Sigmoid colon (tissue), 7 donors: ENCODE results near the gene GTF2I. TPM values are rescaled to one million over a fixed set of nuclear protein-coding genes. Genes with fewer than 3 reads are reported as not detected.
"Not testable (repeated sequence)": the region's sequence is repeated elsewhere in the genome, so short reads cannot be mapped to it uniquely, and the experiment has no call there.

Experiments
- DNase-seq: peaks from one replicate; pipeline ENCODE4 v3.0.0-alpha.2; 2019
- H3K27ac ChIP-seq, 4 donors: fragments of 200-600 bp; sonication (generic); one replicate each; pipeline ENCODE4 v1.5.1; 2016 to 2019; ENCODE audit warnings: mild to moderate bottlenecking in 1 of 4
- H3K27me3 ChIP-seq, 3 donors: fragments of 200-600 bp; sonication (generic); one replicate each; pipeline ENCODE4 v1.5.1; 2019; ENCODE audit warnings: mild to moderate bottlenecking in 1 of 3
- H3K36me3 ChIP-seq, 4 donors: fragments of 200-600 bp; sonication (generic); one replicate each; pipeline ENCODE4 v1.5.1; 2016 to 2019
- H3K4me1 ChIP-seq, 4 donors: fragments of 200-600 bp; sonication (generic); one replicate each; pipeline ENCODE4 v1.5.1; 2017 to 2019
- H3K4me3 ChIP-seq, 4 donors: fragments of 200-600 bp; sonication (generic); one replicate each; pipeline ENCODE4 v1.5.1; 2017 to 2019; ENCODE audit warnings: mild to moderate bottlenecking in 2 of 4, moderate library complexity in 1 of 4
- H3K9me3 ChIP-seq, 4 donors: fragments of 200-600 bp in 3 of 4; sonication (generic) in 3 of 4; one replicate each; pipeline versions ENCODE4 v1.5.1 to v1.6.1; 2013 to 2019
- EP300 ChIP-seq, 4 donors: sonication (generic); formaldehyde crosslinking; IDR thresholded peaks; one replicate each; pipeline ENCODE4 v1.6.1; 2017; ENCODE audit warnings: antibody characterized with exemption in 4 of 4
- POLR2A ChIP-seq, 2 donors: fragments of 450-650 bp; IDR thresholded peaks; one replicate each; pipeline ENCODE4 v1.6.1; 2016; ENCODE audit warnings: antibody characterized with exemption in 2 of 2, mild to moderate bottlenecking in 2 of 2, moderate library complexity in 2 of 2
- POLR2AphosphoS5 ChIP-seq, 4 donors: sonication (generic); formaldehyde crosslinking; IDR thresholded peaks; one replicate each; pipeline ENCODE4 v1.6.1; 2017; ENCODE audit warnings: antibody characterized with exemption in 4 of 4
- WGBS, 2 donors: extraction: QIAGEN DNeasy Blood & Tissue Kit; methylation state at CpG; one replicate each; pipeline ENCODE4 v1.1.7; 2013; 5-methylcytosine and 5-hydroxymethylcytosine counted together
- intact Hi-C: fragments of 100-400 bp; cut with DNase I; formaldehyde crosslinking; loops from one replicate; pipeline ENCODE4 v1.15.1; 2023
- polyA plus RNA-seq, 3 donors: library from polyadenylated mRNA; stranded (reverse); fragments of 200-250 nt; gene quantifications; one replicate each; pipeline ENCODE4 v1.2.3, GENCODE V29; 2013
- total RNA-seq, 4 donors: library from RNA; depleted of rRNA; stranded (reverse); fragments of >200 nt; gene quantifications; one replicate each; pipeline ENCODE4 v1.1.0, GENCODE V29; 2016
- TF ChIP-seq, protein P1 (sequence below), 4 experiments: fragments of 450-650 bp in 3 of 4; fragments of 200-600 bp in 1 of 4; IDR thresholded peaks; one replicate each; pipeline ENCODE4 v1.5.1; 2016 to 2019; ENCODE audit warnings: antibody characterized with exemption in 4 of 4, mild to moderate bottlenecking in 3 of 4, moderate library complexity in 2 of 4
- donor health status: healthy with polysubstance abuse.
- donor health status: Bipolar disorder and iron deficiency.
- donor health status: healthy.

The GTF2I gene
- total and polyA plus RNA-seq, 7 donors: 9.6 to 181 (median 113) TPM

DNA sequence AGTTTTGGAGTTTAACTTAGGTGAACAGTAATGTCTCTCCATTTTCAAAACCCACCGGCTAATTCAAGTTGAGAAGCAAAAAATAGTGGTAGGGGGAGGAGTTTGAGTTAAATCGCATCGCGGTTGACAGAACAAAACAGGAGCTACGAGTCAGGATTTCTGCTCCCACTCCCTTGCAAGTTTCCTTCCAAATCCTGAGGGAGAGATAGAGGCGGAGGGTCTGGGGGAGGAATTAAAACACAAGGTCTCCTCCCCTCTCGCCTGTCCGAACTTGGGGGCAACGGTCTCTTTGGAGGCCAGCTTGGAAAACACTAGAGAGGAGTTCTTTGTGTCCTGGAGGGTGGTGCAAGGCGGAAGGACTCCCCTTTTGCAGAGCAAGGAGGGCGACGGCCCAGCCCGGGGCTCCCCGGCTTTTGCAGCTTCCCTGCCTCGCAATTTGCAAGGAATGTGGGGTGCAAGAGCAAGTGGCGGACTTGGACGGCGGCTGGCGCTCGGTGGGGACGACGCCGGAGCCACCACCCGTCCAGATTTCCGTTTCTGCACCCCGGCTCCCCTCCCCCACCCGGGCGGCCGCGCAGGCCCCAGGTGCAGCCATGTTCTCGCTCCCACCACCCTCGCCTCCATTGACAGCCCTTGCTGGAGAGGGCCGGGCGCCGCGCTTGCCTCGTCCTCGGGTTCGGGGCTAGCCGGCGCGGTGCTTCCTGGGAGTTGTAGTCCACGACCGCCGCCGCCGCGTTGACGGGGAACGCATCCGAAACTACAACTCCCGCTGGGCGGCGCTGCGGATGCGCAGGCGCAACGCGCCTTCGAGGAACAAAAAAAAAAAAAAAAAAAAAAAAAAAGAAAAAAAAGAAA is 454 bp upstream of the GTF2I start:
- intact Hi-C loops: loop anchor here (2.0 kb wide), 1 partner anchor 204 kb away; the partner anchor contains the start of gene GTF2IRD1

DNA sequence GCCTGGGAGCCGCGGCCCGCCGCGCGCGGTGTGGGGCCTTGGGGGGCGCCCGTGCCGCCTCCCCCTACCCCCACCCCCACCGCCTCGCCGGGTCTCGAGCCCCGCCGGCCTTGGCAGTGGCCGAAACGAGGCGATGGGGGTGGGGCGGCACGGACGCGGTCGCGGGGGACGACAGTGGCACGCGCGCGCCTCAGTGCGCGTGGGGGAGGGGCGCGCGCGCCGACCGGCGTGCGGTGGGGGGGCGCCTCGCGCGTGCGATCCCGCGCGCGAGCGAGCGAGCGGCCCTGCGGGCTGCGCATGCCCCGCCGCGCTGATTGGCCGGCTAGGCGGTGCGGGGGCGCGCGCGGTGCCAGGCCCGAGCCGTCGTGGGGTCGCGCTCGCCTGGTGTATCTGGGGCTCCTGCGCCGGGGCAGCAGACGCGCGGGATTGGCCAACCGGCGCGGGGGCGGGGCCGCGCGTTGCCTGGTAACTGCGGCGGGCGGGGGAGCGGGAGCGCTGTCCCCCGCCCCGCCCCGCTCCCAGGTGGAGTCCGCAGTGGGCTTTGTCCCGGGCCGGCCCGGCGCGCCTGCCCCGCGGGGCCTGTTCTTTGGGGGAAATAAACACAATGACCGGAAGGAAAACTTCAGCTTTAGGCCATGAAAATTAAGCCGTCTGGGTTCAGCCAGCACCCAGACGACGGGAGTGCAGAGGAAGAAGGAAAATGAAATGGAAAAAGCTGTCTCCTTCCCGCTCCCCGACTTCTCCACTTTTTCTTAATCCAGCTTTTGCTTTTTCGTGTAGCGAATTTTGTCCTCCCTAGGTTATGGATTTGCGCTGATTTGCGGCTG is 873 bp downstream of the GTF2I start:
- peak; percentile 96 for DNase-seq
- Histone ChIP-seq H3K9me3 (no peaks in the 10 kb centered on the region), H3K27me3 (no peaks in the 10 kb centered on the region), H3K36me3 (no peaks in the 10 kb centered on the region), H3K27ac (peak overlapping the region; percentile 99 to 100 (median 99)), H3K4me1 (peaks cover 0 to 57% (median 53%) of the 10 kb centered on the region in 4 donors), H3K4me3 (peak overlapping the region; percentile 81 to 100 (median 100))
- intact Hi-C loops: loop anchor here (2.0 kb wide), 1 partner anchor 52 kb away; no protein-coding TSS in a partner anchor
- TF ChIP-seq POLR2AphosphoS5 (IDR thresholded peaks at IDR 0.05) (peak in 2 of 4 donors; percentile 1 to 11), POLR2A (IDR thresholded peaks at IDR 0.05) (no peak)
- WGBS, 2 donors: 1 to 2% methylated on average over 108 of the region's 108 CpGs

More for the DNA sequence above, 454 bp upstream of the GTF2I start:
- Histone ChIP-seq H3K27ac (peak overlapping the region; percentile 99 to 100 (median 99)), H3K36me3 (no peaks in the 10 kb centered on the region), H3K9me3 (no peaks in the 10 kb centered on the region), H3K4me1 (peaks cover 0 to 49% (median 42%) of the 10 kb centered on the region in 4 donors), H3K27me3 (no peaks in the 10 kb centered on the region), H3K4me3 (peak overlapping the region; percentile 81 to 100 (median 100))
- TF ChIP-seq EP300 (IDR thresholded peaks at IDR 0.05) (peak in 1 of 4 donors; percentile 34), POLR2A (IDR thresholded peaks at IDR 0.05) (peak; percentile 52 to 53), POLR2AphosphoS5 (IDR thresholded peaks at IDR 0.05) (peak; percentile 73 to 90 (median 85))
- TF ChIP-seq, protein P1, sequence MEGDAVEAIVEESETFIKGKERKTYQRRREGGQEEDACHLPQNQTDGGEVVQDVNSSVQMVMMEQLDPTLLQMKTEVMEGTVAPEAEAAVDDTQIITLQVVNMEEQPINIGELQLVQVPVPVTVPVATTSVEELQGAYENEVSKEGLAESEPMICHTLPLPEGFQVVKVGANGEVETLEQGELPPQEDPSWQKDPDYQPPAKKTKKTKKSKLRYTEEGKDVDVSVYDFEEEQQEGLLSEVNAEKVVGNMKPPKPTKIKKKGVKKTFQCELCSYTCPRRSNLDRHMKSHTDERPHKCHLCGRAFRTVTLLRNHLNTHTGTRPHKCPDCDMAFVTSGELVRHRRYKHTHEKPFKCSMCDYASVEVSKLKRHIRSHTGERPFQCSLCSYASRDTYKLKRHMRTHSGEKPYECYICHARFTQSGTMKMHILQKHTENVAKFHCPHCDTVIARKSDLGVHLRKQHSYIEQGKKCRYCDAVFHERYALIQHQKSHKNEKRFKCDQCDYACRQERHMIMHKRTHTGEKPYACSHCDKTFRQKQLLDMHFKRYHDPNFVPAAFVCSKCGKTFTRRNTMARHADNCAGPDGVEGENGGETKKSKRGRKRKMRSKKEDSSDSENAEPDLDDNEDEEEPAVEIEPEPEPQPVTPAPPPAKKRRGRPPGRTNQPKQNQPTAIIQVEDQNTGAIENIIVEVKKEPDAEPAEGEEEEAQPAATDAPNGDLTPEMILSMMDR (IDR thresholded peaks at IDR 0.05): no peak
- peak; percentile 99 for DNase-seq
- 0% methylated on average over 60 of the region's 60 CpGs for WGBS, 2 donors

DNA sequence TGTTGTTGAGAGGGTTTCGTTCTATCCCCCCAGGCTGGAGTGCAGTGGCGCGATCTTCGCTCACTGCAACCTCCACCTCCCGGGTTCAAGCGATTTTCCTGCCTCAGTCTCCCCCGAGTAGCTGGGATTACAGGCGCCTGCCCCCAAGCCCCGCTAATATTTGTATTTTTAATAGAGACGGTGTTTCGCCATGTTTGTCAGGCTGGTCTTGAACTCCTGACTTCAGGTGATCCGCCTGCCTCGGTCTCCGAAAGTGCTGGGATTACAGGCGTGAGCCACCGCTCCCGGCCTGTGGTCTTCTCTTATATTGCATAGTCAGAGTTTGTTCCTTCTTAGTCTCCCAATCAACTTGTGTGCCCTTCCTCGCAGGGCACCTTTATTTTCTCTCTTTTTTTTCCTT is 2.7 kb downstream of the GTF2I start:
- H3K9me3 ChIP-seq, intact Hi-C loops, H3K27me3 ChIP-seq: not testable (repeated sequence)
- H3K4me1 ChIP-seq: peaks cover 0 to 73% (median 65%) of the 10 kb centered on the region in 4 donors
- WGBS, 2 donors: 67 to 85% methylated on average over 18 of the region's 18 CpGs
- H3K36me3 ChIP-seq: peaks cover 0 to 10% (median 2%) of the 10 kb centered on the region in 4 donors
- H3K27ac ChIP-seq: peak overlapping the region; percentile 99 to 100 (median 99)
- DNase-seq: peak; percentile 47
- H3K4me3 ChIP-seq: peak overlapping the region in 1 of 4 donors; percentile 21

DNA sequence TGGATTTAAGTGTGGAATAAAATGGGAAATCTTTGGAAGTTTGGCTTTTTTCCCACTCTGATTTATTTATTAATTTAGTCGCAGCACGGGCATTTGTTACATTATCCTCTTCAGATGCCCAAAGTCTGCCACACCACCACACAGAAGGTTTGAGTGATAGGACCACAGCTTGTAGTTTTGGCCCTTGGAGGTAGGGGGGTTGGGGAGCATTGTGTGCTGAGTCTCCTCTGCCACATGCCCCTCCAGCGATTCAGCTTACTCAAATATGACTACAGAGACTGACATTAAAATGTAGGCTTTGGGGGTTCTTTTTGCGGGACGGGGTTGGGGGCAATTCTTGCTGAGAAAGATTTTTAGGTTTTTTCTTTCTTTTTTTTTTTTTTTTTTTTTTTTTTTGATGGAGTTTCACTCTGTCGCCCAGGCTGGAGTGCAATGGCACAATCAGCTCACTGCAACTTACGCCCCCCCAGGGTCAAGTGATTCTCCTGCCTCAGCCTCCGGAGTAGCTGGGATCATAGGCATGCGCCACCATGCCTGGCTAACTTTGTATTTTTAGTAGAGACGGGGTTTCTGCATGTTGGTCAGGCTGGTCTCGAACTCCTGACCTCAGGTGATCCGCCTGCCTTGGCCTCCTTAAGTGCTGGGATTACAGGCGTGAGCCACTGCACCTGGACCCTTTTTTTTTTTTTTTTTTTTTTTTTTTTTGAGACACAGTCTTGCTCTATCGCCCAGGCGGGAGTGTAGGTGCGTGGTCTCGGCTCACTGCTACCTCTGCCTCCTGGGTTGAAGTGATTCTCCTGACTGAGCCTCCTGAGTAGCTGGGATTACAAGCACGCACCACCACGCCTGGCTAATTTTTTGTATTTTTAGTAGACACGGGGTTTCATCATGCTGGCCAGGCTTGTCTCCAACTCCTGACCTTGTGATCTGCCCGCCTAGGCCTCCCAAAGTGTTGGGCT is 4.6 kb downstream of the GTF2I start:
- H3K27me3 ChIP-seq, intact Hi-C loops, H3K9me3 ChIP-seq, H3K4me3 ChIP-seq: not testable (repeated sequence)
- 77 to 83% methylated on average over 21 of the region's 21 CpGs for WGBS, 2 donors
- peaks cover 0 to 25% (median 3%) of the 10 kb centered on the region in 4 donors for H3K36me3 ChIP-seq
- H3K27ac ChIP-seq: peak overlapping the region; percentile 99 to 100 (median 99)
- DNase-seq: peak; percentile 58
- peaks cover 0 to 72% (median 54%) of the 10 kb centered on the region in 4 donors for H3K4me1 ChIP-seq

DNA sequence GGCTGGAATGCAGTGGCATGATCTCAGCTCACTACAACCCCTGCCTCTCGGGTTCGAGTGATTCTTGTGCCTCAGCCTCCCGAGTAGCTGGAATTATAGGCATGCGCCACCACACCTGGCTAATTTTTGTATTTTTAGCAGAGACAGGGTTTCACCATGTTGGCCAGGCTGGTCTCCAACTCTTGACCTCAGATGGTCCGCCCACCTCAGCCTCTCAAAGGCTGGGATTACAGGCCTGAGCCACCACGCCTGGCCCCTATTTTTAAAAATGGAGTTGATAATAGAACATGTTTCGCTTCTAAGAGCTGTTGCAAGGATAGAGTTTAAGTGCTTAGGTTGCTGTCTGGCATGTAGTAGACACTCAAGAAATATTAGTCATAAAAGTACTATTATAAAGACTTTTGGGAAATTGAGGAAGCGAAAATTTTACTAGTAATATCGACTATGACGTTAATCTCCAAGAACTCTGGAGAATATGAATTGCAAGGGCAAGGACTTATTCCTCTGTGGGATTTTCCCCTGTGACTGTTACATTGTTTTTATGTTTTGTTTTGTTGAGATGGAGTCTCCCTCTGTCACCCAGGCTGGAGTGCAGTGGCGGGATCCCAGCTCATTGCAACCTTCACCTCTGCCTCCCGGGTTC is 7.9 kb downstream of the GTF2I start:
- intact Hi-C loops: no loop called here
- H3K27me3 ChIP-seq: no peaks in the 10 kb centered on the region
- peaks cover 0 to 35% (median 3%) of the 10 kb centered on the region in 4 donors for H3K36me3 ChIP-seq
- no peak overlapping the region for H3K4me3 ChIP-seq
- TF ChIP-seq POLR2AphosphoS5 (IDR thresholded peaks at IDR 0.05) (no peak), POLR2A (IDR thresholded peaks at IDR 0.05) (no peak), EP300 (IDR thresholded peaks at IDR 0.05) (no peak)
- TF ChIP-seq, protein P1 (IDR thresholded peaks at IDR 0.05): no peak
- H3K9me3 ChIP-seq: no peaks in the 10 kb centered on the region
- peak; percentile 24 for DNase-seq
- WGBS, 2 donors: 90 to 92% methylated on average over 12 of the region's 12 CpGs
- no peak overlapping the region for H3K27ac ChIP-seq
- H3K4me1 ChIP-seq: peaks cover 0 to 56% (median 38%) of the 10 kb centered on the region in 4 donors

DNA sequence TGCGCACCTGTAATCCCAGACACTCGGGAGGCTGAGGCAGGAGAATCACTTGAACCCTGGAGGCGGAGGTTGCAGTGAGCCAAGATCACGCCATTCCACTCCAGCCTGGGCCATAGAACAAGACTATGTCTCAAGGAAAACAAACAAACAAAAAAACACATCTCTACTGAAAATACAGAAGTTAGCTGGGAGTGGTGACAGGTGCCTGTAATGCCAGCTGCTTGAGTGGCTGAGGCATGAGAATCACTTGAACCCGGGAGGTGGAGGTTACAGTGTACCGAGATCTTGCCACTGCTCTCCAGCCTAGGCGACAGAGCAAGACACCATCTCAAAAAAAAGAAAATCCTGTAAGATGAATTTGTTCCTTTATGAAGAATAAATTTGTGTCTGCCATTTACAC is 9.5 kb downstream of the GTF2I start:
- H3K9me3 ChIP-seq, H3K4me3 ChIP-seq, intact Hi-C loops, H3K27me3 ChIP-seq, H3K27ac ChIP-seq: not testable (repeated sequence)
- DNase-seq: peak; percentile 7
- 90 to 94% methylated on average over 7 of the region's 7 CpGs for WGBS, 2 donors
- H3K4me1 ChIP-seq: peaks cover 0 to 45% (median 24%) of the 10 kb centered on the region in 4 donors
- H3K36me3 ChIP-seq: peaks cover 0 to 35% (median 3%) of the 10 kb centered on the region in 4 donors

DNA sequence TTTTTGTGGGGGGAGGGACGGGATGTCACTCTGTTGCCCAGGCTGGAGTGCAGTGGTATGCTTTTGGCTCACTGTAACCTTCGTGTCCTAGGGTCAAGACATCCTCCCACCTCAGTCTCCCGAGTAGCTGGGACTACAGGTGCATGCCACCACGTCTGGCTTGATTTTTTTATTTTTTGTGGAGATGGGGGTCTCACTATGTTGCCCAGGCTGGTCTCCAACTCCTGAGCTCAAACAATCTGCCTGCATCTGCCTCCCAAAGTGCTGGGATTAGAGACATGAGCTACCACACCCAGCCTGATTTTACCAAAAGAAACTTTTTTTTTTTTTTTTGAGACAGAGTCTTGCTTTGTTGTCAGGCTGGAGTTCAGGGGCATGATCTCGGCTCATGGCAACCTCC is 10.0 kb downstream of the GTF2I start:
- 86 to 93% methylated on average over 5 of the region's 5 CpGs for WGBS, 2 donors
- H3K4me3 ChIP-seq, H3K9me3 ChIP-seq, H3K27ac ChIP-seq, intact Hi-C loops, H3K27me3 ChIP-seq, DNase-seq: not testable (repeated sequence)
- Histone ChIP-seq H3K4me1 (peaks cover 0 to 46% (median 28%) of the 10 kb centered on the region in 4 donors), H3K36me3 (peaks cover 0 to 35% (median 3%) of the 10 kb centered on the region in 4 donors)
